Heart left ventricle (tissue), 13 donors: ENCODE results near the gene CHIA.

Source experiments
- CTCF ChIP-seq, 12 donors: fragments of 200-600 bp; sonication (generic) in 4 of 12; IDR thresholded peaks; one replicate each; pipeline versions ENCODE4 v1.5.0 to v1.8.0; 2018 to 2022; ENCODE audit warnings: antibody characterized with exemption in 12 of 12, mild to moderate bottlenecking in 5 of 12
- POLR2A ChIP-seq, 2 donors: fragments of 450-650 bp; IDR thresholded peaks; one replicate each; pipeline ENCODE4 v1.6.1; 2017; ENCODE audit warnings: antibody characterized with exemption in 2 of 2, mild to moderate bottlenecking in 2 of 2, moderate library complexity in 2 of 2
- donor health status: ischemic (EF 13 %, LVEDD 7.1; RV severe dilation, severe dysfunction).
- donor health status: DM: no; HTN: yes; CAD: no.
- donor health status: DM: no; HTN: no; CAD: no.
- donor health status: ischemic (EF 25% LVEDD 6.9; RV normal size, moderate dysfunction).
- donor health status: ischemic (EF 25% LVEDD 5.7; RV mildly dilated, moderate dysfunction).
- donor health status: ischemic (EF 35%, LVEDD 5.7; RV mildly dilated, moderate dysfunction).
- donor health status: nonischemic (EF 11% LVEDD 7.7; RV severe dilation, severe dysfunction).
- donor health status: DM: yes; HTN: yes; CAD: no.
- donor health status: PGD.
- donor health status: ischemic (EF 29% LVEDD 5.4; RV normal size, mild dysfunction).
- donor health status: nonischemic (EF 23%, LVEDD 6.1; RV moderate dilation, normal function).

DNA sequence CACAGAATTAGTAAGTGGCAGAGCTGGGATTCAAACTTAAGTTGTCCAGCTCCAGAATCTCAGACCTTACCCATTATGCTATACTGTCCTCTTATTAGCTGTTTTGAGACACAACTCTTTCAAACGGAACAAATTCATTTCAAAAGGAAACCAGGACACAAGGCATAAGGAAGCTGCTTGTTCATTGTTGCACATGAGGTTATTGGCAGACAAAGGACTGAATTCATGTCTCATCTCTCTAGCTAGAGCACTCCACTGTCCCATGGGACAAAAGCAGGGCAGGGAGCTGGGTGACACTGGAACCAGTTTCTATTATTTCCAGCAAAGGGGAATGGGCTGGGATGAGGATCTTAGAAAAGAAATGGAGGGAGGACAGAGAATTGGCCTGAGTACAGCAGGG, 36.8 kb upstream of the CHIA start:
- TF ChIP-seq POLR2A (IDR thresholded peaks at IDR 0.05) (no peak), CTCF (IDR thresholded peaks at IDR 0.05) (no peak)
